ENCODE results near the gene EPB41L2.

DNA sequence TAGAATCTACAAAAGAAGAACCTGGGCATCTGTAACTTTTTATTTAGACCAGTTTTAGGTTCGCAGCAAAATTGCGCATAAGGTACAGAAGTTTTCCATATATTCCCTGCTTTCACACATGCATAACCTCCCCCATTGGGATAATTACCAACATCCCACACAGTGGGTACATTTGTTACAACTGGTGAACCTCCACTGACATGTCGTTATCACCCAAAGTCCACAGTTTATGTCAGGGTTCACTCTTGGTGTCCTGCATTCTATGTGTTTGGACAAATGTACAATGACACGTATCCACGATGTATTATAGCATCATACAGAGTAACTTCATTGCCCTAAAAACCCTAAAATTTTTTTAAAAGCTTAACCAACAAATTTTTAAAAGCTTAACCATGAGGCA, 126.1 kb downstream of the EPB41L2 start:
- TF ChIP-seq ZFX (IDR thresholded peaks at IDR 0.05) (no peak), TCF7L2 (IDR thresholded peaks at IDR 0.05; ENCODE audit: borderline replicate concordance, extremely low read depth, insufficient read depth, insufficient read length) (no peak), POLR2A (IDR thresholded peaks at IDR 0.05; ENCODE audit: borderline replicate concordance, extremely low read depth, insufficient read depth, insufficient read length) (no peak), CBX3 (IDR thresholded peaks at IDR 0.05; ENCODE audit: low read depth) (no peak), FOSL1 (IDR thresholded peaks at IDR 0.05; ENCODE audit: low read depth) (no peak)
- TF ChIP-seq, protein P1, sequence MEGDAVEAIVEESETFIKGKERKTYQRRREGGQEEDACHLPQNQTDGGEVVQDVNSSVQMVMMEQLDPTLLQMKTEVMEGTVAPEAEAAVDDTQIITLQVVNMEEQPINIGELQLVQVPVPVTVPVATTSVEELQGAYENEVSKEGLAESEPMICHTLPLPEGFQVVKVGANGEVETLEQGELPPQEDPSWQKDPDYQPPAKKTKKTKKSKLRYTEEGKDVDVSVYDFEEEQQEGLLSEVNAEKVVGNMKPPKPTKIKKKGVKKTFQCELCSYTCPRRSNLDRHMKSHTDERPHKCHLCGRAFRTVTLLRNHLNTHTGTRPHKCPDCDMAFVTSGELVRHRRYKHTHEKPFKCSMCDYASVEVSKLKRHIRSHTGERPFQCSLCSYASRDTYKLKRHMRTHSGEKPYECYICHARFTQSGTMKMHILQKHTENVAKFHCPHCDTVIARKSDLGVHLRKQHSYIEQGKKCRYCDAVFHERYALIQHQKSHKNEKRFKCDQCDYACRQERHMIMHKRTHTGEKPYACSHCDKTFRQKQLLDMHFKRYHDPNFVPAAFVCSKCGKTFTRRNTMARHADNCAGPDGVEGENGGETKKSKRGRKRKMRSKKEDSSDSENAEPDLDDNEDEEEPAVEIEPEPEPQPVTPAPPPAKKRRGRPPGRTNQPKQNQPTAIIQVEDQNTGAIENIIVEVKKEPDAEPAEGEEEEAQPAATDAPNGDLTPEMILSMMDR (IDR thresholded peaks at IDR 0.05 in 2 of 3, conservative IDR thresholded peaks at IDR 0.05 in 1 of 3; ENCODE audit: borderline replicate concordance in 1 of 3, insufficient read depth in 1 of 3, low read depth in 2 of 3, low read length in 2 of 3), result no peak
- TF ChIP-seq, protein P2, sequence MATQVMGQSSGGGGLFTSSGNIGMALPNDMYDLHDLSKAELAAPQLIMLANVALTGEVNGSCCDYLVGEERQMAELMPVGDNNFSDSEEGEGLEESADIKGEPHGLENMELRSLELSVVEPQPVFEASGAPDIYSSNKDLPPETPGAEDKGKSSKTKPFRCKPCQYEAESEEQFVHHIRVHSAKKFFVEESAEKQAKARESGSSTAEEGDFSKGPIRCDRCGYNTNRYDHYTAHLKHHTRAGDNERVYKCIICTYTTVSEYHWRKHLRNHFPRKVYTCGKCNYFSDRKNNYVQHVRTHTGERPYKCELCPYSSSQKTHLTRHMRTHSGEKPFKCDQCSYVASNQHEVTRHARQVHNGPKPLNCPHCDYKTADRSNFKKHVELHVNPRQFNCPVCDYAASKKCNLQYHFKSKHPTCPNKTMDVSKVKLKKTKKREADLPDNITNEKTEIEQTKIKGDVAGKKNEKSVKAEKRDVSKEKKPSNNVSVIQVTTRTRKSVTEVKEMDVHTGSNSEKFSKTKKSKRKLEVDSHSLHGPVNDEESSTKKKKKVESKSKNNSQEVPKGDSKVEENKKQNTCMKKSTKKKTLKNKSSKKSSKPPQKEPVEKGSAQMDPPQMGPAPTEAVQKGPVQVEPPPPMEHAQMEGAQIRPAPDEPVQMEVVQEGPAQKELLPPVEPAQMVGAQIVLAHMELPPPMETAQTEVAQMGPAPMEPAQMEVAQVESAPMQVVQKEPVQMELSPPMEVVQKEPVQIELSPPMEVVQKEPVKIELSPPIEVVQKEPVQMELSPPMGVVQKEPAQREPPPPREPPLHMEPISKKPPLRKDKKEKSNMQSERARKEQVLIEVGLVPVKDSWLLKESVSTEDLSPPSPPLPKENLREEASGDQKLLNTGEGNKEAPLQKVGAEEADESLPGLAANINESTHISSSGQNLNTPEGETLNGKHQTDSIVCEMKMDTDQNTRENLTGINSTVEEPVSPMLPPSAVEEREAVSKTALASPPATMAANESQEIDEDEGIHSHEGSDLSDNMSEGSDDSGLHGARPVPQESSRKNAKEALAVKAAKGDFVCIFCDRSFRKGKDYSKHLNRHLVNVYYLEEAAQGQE (IDR thresholded peaks at IDR 0.05; ENCODE audit: low read depth), result no peak
